Astrocyte of the cerebellum (primary cell): ENCODE data around the gene STK32C.

Experiments used
- DNase-seq: peaks from one replicate; pipeline ENCODE4 v3.0.0-alpha.2; 2011; ENCODE audit warnings: low read depth
- H3K4me3 ChIP-seq: 2 replicates; pipeline ENCODE4 v1.5.1; 2011; ENCODE audit warnings: mild to moderate bottlenecking, low read depth, low read length, moderate library complexity
- in situ Hi-C: cut with HindIII; loops from 2 replicates; pipeline ENCODE4 v1.10.0; 2017; ENCODE audit warnings: low sequenced_read_pairs
- TF ChIP-seq, protein P1 (sequence below): IDR thresholded peaks from 2 replicates; pipeline ENCODE4 v1.5.1; 2012; ENCODE audit warnings: low read length, low read depth, moderate library complexity, mild to moderate bottlenecking; ENCODE audit errors: missing control alignments

STK32C gene

DNA sequence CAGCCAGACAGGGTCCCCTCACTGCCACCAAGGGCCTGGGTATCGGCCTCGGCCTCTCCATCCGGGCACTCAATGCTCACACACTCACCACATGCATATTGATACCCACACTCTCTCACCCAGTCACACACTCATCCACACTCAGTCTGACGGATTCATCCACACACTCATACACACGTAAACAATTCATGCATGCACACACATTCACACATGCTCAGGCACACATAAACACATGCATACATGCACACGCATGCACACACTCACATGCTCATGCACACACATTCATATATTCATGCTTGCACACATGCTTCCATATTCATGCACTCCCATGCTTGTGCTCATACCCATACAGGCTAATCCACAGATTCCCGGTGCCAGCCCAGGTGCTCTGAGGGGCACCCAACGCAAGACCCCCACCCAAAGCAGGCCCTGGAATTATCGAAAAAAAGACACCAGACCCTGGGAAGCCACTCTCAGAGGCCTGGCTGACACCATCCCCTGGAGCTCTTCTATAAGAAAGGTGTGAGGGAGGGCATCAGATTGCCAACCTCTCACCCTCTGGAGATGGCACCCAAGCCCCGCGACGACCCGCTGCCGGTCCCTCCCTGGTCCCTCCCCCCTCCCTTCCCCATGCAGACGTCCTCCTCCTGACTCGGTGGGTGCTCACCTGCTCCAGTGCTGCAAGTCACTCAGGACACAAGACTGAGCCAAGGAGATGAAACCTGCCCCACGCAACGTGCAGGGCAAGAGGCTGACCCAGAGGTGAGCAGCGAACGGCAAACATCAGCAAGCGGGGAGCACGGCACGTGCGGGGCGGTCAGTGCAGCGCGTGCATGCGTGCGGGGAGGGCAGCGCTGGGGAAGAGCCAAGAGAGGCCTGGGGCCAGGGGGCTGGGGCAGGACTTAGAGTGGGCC, 15.2 kb downstream of the STK32C start:
- H3K4me3 ChIP-seq: no peak overlapping the region
- in situ Hi-C loops: no loop called here
- TF ChIP-seq, protein P1, sequence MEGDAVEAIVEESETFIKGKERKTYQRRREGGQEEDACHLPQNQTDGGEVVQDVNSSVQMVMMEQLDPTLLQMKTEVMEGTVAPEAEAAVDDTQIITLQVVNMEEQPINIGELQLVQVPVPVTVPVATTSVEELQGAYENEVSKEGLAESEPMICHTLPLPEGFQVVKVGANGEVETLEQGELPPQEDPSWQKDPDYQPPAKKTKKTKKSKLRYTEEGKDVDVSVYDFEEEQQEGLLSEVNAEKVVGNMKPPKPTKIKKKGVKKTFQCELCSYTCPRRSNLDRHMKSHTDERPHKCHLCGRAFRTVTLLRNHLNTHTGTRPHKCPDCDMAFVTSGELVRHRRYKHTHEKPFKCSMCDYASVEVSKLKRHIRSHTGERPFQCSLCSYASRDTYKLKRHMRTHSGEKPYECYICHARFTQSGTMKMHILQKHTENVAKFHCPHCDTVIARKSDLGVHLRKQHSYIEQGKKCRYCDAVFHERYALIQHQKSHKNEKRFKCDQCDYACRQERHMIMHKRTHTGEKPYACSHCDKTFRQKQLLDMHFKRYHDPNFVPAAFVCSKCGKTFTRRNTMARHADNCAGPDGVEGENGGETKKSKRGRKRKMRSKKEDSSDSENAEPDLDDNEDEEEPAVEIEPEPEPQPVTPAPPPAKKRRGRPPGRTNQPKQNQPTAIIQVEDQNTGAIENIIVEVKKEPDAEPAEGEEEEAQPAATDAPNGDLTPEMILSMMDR: no peak
- no peak for DNase-seq

DNA sequence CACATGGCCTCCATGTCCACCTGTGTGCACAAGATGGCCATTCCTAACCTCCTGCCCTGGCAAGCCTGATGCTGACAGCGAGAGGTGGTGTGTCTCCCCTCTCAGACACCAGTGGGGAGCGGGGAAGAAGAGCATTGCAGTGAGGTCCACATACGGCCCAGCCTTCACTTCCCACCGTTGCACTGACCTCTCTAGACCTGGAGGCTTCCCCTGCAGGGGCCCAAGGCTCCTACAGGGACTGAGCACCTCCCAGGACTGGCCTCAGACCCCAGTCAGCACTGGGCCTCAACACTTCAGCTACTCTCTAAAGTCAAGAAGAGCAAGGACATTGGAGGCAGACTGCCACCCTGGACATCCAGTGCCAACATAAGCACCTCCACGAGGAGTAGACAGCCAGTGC, 15.9 kb downstream of the STK32C start:
- TF ChIP-seq, protein P1: no peak
- H3K4me3 ChIP-seq: no peak overlapping the region
- in situ Hi-C loops: no loop called here
- DNase-seq: no peak

DNA sequence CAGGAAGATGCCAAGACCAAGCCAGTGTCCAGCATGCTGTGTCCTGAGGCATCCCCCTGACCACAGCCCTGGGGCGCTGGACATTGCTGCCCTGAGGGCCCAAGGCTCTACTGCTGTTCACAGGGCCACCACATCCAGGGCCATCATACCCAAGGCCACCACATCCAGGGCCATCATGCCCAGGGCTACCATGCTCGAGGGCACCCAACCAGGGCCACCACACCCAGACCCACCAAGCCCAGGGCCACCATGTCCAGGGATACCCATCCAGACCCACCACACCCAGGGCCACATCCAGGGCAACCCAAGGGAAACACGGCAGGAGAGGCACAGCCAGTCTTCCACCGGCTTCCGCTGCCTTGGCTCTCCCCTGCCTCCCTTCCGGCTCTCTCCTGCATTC, 17.1 kb downstream of the STK32C start:
- in situ Hi-C loops: no loop called here
- TF ChIP-seq, protein P1: no peak

DNA sequence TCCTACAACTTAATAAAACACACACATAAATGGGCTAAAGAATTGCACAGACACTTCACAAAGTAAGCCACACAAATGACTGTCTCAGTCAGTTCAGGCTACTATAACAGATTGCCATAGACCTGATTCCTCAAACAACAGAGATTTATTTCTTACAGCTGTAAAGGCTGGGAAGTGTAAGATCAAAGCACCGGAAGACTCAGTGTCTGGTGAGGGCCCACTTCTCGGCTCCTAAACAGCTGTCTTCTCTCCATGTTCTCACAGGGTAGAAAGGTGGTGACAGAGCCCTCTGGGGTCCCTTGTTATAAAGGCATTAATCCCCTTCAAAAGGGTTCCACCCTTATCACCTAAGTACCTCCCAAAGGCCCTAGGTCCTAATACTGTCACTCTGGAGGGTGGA, 18.3 kb downstream of the STK32C start:
- no peak for DNase-seq
- H3K4me3 ChIP-seq: no peak overlapping the region
- TF ChIP-seq, protein P1: no peak
- in situ Hi-C loops: no loop called here

More for the DNA sequence above, 17.1 kb downstream of the STK32C start:
- DNase-seq: no peak
- no peak overlapping the region for H3K4me3 ChIP-seq

DNA sequence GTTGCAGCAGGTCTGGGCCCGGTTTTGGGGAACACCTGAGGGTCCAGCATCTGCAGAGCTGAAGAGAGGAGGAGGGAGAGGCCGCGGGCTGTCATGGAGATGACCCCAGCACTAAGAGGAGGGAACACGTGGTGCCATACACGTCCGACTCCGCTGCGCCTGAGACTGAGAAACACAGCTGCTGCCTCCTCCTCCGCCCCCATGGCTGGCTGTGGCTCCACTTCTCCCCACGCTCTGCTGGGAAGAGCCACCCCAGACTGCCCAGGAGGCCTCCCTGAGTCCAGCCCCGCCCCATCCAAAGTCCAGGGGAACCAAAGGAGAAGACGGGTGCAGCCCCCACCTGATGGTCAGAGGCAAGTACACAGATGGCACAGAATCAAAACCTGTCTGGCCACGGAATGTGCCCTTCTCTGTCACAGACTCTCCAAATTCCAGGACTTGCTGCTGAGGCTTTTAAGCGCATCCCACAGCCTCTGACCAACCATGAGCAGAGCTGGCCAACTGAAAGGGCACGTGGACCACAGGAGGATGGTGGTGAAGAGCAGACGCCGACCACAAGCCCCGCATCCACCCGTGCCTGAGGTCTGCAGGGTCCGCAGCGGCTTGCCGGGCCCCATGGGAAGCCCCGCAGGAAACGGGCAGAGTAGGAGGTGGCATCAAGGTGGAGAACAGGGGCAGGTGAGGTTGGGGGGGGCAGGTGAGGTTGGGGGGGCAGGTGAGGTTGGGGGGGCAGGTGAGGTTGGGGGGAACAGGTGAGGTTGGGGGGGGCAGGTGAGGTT, 24.0 kb downstream of the STK32C start:
- in situ Hi-C loops: no loop called here
- TF ChIP-seq, protein P1: no peak

DNA sequence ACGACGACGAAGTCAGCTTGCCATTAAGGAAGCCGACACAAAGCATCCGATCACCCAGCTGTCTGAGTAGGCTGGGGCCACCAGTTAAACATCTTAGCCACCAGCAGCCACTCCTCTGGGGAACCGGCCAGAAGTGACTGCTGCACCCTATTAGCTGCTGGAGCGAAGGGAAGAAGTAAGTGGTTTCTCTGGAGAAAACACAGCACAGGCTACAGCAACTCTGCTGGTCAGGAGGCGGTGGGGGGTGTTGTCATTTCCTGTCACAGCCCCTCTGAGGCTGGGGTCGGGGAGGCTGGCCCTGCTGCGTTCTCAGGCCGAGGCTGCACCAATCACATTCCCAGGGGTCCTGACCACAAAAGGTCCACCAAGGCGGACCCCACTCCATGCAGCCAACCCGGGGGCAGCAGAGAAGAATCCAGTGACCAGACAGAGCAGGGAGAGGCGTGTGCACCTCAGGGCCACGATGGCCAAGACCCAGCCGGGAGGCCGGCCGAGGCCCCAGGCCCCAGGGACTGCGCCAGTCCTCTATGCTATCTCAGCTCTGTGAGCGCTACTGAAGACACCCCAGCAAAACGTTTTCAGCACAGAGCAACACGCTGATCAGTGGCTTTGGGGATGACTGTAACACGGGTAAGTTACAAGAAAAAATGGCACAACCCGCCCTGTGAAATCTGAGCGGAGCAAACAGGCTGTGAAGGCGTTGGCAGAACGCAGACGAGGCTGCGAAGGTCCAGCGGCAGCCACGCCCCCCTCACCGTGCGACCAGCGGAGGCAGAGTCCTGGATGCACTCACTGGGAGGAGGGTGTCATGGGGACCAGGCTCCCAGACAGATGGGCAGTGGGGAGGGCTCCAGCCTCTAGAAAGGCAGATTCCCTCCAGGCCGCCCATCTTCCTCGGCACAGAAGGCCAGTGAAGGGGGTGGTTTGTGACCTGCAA, 24.8 kb downstream of the STK32C start:
- TF ChIP-seq, protein P1: no peak
- no peak overlapping the region for H3K4me3 ChIP-seq
- DNase-seq: no peak
- in situ Hi-C loops: no loop called here

More for the DNA sequence above, 24.0 kb downstream of the STK32C start:
- no peak for DNase-seq
- no peak overlapping the region for H3K4me3 ChIP-seq
